ENCODE data around the gene BANF1. TPM values are rescaled to one million over a fixed set of nuclear protein-coding genes. Genes with fewer than 3 reads are reported as not detected.

The BANF1 gene
- total RNA-seq, 1 experiment from 2014 or later: 300 TPM

- Mint-ChIP-seq H3K27me3 (ENCODE audit: insufficient read depth, unreplicated experiment) (no peaks in the 10 kb centered on the region), H3K36me3 (ENCODE audit: insufficient read depth, unreplicated experiment) (peaks cover 2% of the 10 kb centered on the region), H3K27ac (ENCODE audit: unreplicated experiment) (no peak overlapping the region), H3K4me3 (ENCODE audit: unreplicated experiment) (no peak overlapping the region), H3K9me3 (ENCODE audit: unreplicated experiment) (no peaks in the 10 kb centered on the region), H3K4me1 (ENCODE audit: low read depth, unreplicated experiment) (peaks cover 1% of the 10 kb centered on the region)
- ChIA-PET CTCF (no interaction called here), POLR2A (no interaction called here)
- intact Hi-C loops (cut with micrococcal nuclease; ENCODE audit: unreplicated experiment): no loop called here
- Histone ChIP-seq H3K36me3 (ENCODE audit: control insufficient read depth, insufficient read depth, low read length) (no peaks in the 10 kb centered on the region), H3K4me1 (peaks cover 21% of the 10 kb centered on the region), H3K9me3 (no peaks in the 10 kb centered on the region), H3K4me3 (ENCODE audit: low read depth, low read length) (no peak overlapping the region), H3K27me3 (replicated peaks; ENCODE audit: control insufficient read depth, insufficient read depth, low read length) (no peaks in the 10 kb centered on the region)
- DNase-seq: no peak
- BruUV-seq (replicated peaks): no TSS peak
- no peak for TF ChIP-seq CTCF (IDR thresholded peaks at IDR 0.05; ENCODE audit: insufficient read depth in 1 of 2, low read depth in 1 of 2, low read length in 1 of 2, severe bottlenecking in 1 of 2, unreplicated experiment in 1 of 2)
Observed at GRCh38 chr11:66015454-66015881, 13.2 kb downstream of the BANF1 start.

- Histone ChIP-seq H3K27me3 (replicated peaks; ENCODE audit: control insufficient read depth, insufficient read depth, low read length) (no peaks in the 10 kb centered on the region), H3K9me3 (no peaks in the 10 kb centered on the region), H3K36me3 (ENCODE audit: control insufficient read depth, insufficient read depth, low read length) (no peaks in the 10 kb centered on the region), H3K4me3 (ENCODE audit: low read depth, low read length) (no peak overlapping the region), H3K4me1 (peaks cover 21% of the 10 kb centered on the region)
- no TSS peak for BruUV-seq (replicated peaks)
- no peaks in the 10 kb centered on the region for H3K9me3 Mint-ChIP-seq (ENCODE audit: unreplicated experiment)
- POLR2A ChIA-PET: no interaction called here
- no peak for DNase-seq
- no peaks in the 10 kb centered on the region for H3K4me1 Mint-ChIP-seq (ENCODE audit: low read depth, unreplicated experiment)
- H3K27ac Mint-ChIP-seq (ENCODE audit: unreplicated experiment): no peak overlapping the region
- no peaks in the 10 kb centered on the region for H3K36me3 Mint-ChIP-seq (ENCODE audit: insufficient read depth, unreplicated experiment)
- no peaks in the 10 kb centered on the region for H3K27me3 Mint-ChIP-seq (ENCODE audit: insufficient read depth, unreplicated experiment)
- no peak overlapping the region for H3K4me3 Mint-ChIP-seq (ENCODE audit: unreplicated experiment)
- CTCF ChIA-PET: no interaction called here
- no peak for TF ChIP-seq CTCF (IDR thresholded peaks at IDR 0.05; ENCODE audit: insufficient read depth in 1 of 2, low read depth in 1 of 2, low read length in 1 of 2, severe bottlenecking in 1 of 2, unreplicated experiment in 1 of 2)
- intact Hi-C loops (cut with micrococcal nuclease; ENCODE audit: unreplicated experiment): no loop called here
Observed at GRCh38 chr11:66015936-66016792, 13.9 kb downstream of the BANF1 start.

- H3K27ac Mint-ChIP-seq (ENCODE audit: unreplicated experiment): no peak overlapping the region
- ChIA-PET CTCF (no interaction called here), POLR2A (no interaction called here)
- no TSS peak for BruUV-seq (replicated peaks)
- no peaks in the 10 kb centered on the region for H3K27me3 ChIP-seq (replicated peaks; ENCODE audit: control insufficient read depth, insufficient read depth, low read length)
- no peaks in the 10 kb centered on the region for H3K9me3 Mint-ChIP-seq (ENCODE audit: unreplicated experiment)
- H3K27me3 Mint-ChIP-seq (ENCODE audit: insufficient read depth, unreplicated experiment): no peaks in the 10 kb centered on the region
- H3K9me3 ChIP-seq: no peaks in the 10 kb centered on the region
- no peak overlapping the region for H3K4me3 Mint-ChIP-seq (ENCODE audit: unreplicated experiment)
- H3K4me1 Mint-ChIP-seq (ENCODE audit: low read depth, unreplicated experiment): no peaks in the 10 kb centered on the region
- H3K4me1 ChIP-seq: peaks cover 16% of the 10 kb centered on the region
- no peak for TF ChIP-seq CTCF (IDR thresholded peaks at IDR 0.05; ENCODE audit: insufficient read depth in 1 of 2, low read depth in 1 of 2, low read length in 1 of 2, severe bottlenecking in 1 of 2, unreplicated experiment in 1 of 2)
- no peak overlapping the region for H3K4me3 ChIP-seq (ENCODE audit: low read depth, low read length)
- no peak for DNase-seq
- no peaks in the 10 kb centered on the region for H3K36me3 ChIP-seq (ENCODE audit: control insufficient read depth, insufficient read depth, low read length)
- intact Hi-C loops (cut with micrococcal nuclease; ENCODE audit: unreplicated experiment): no loop called here
- H3K36me3 Mint-ChIP-seq (ENCODE audit: insufficient read depth, unreplicated experiment): no peaks in the 10 kb centered on the region
Observed at GRCh38 chr11:66016793-66017177, 14.5 kb downstream of the BANF1 start.
